Globus pallidus (tissue), 1 donor: ENCODE results near the gene NR2E3.
A peak's percentile ranks its signal among the peaks of the same experiment; 100 is the strongest.

Source experiments
- DNase-seq: peaks from one replicate; pipeline ENCODE4 v3.0.0-alpha.2; 2015; ENCODE audit warnings: low spot score

The NR2E3 gene

GRCh38 chr15:71791975-71792374, 18.4 kb upstream of the NR2E3 start:
- DNase-seq = no peak

- DNase-seq = no peak
Measured at GRCh38 chr15:71792521-71792920, 17.8 kb upstream of the NR2E3 start.

GRCh38 chr15:71798641-71799040, 11.7 kb upstream of the NR2E3 start:
- no peak for DNase-seq

DNA sequence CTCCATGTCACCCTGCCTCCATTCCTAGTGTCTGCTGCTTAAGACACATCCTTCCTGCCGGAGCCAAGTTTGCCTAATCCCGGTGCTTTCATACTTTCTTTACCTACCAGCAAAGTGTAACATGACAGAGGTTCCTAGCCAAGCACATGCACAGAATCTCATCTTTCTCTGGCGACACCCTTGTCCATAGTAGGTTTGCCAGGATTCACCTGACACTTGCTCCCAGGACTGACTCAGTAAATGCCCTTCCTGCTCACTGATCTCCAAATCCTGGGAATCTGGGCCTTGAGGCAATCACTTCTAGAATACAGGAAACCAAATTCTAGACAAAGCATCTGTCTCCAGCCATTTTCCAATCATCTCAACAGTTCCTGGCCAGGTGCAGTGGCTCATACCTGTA, 10.2 kb upstream of the NR2E3 start:
- DNase-seq = no peak

GRCh38 chr15:71800835-71801745, 9.3 kb upstream of the NR2E3 start:
- DNase-seq = peak; percentile 11

DNA sequence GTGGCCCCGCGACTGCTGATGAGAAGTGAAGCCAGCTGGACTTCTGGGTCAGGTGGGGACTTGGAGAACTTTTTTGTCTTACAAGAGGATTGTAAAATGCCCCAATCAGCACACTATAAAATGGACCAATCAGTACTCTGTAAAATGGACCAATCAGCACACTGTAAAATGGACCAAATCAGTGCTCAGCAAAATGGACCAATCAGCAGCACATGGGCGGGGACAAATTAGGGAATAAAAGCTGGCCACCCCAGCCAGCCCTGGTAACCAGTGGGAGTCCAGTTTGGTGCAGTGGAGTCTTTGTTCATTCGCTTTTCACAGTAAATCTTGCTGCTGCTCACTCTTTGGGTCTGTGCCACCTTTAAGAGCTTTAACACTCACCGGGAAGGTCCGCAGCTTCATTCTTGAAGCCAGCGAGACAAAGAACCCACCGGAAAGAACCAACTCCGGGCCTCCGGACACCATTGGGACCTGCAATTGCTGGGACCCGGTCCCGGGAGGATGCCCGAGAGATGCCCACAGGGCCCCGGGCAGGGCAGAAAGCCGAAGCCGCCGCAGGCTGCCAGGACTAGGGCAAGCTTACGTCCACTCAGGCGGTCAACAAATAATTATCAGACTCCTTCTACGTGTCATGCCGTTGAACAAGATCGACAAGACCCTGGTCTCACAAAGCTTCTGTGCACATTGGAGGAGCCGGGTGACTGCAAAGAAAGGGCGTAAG, 8.3 kb upstream of the NR2E3 start:
- no peak for DNase-seq

DNA sequence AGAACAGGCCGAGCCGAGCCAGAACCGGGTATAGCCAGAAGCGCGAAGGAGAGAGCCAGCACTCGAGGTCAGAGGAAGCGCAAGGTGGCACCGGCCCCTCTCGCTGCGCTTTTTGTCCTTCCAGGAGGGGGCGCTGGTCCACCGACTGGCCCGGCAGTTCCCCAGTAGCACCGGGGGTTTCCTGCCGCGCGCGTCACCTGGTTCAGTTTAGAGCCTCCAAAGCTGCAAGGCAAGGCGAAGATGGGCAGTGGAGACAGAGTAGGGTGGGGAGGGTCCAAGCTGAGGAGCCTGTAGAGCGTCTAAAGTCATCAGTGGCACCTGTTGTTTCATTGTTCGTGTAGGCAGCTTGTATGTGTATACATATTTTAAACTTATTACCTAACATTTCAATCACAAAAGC, 7.6 kb upstream of the NR2E3 start:
- DNase-seq = no peak

DNA sequence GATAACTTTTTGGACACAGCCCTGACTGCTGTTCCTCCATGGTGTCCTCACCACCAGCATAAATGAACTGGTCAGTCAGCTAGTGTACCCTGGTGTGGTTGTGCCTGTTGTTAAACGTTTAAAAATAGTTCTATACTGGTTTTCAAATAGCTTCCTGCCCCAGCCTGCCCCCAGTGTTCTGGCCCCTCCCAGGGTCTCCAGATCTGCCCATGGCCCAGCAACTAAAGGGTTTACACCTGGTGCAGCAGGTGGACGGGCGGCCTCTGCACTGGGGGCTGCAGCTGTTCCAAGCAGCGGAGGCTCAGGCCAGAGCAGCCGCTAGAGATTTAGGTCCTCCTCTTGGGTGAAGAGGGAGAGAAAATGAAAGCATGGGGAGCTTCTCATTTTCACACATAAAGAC, 6.1 kb upstream of the NR2E3 start:
- no peak for DNase-seq

DNA sequence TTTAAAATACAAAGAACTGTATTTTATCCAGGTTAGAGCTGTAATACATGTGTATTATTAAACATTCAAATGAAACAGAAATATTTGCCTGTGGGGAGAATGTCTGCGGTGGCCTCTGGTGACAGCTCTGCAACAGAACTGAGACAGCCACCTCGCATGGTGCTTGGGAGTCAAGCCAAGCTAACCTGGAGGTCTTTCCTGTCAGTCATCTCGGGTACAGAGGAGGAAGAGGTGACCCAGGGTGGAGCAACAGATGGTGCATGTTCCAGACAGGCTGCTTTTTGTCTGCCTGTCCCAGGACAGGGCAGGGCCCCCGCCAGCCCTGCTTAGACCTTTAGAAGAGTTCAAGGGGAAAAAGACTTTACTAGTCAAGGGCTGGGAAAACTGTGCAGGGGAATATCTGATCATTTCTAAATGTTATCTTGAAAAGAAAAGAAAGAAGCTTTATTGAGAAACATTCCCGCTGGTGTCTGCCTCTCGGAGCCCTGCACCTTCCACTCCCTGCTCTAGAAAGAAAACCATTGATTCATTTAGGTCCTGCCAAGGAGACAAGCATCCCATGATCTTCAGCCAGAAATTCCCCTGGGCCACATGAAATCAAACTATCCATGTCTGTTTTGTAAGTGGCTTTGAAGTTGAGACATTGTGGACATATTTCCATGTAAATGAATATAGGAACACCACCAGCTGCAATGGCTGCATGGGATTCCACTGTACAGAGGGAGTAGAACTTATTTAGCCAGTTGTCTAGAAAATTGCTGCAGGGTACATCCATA, 5.5 kb upstream of the NR2E3 start:
- DNase-seq = no peak

DNA sequence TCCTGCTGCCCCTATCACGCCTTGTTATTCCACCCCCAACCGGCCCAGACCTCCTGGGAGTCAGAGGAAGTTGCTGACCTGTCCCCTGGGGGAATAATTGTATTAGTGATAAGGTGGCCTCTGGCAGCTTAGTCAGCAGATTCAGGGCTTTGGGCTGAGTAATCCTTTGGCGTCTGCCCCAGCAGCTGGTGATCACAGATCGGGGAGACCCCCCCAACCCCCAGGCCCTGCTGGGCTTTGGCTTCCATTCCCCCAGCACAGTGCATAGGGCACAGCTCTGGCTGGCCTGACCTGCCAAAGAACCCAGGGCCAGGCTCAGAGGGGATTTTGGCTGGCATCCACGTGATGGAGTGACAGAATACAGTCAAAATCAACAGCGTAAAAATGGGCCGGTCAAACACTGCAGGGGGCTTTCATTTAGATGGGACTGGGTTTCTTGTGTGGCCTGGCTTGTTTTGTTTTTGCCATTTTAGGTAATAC, 3.9 kb upstream of the NR2E3 start:
- DNase-seq = no peak

DNA sequence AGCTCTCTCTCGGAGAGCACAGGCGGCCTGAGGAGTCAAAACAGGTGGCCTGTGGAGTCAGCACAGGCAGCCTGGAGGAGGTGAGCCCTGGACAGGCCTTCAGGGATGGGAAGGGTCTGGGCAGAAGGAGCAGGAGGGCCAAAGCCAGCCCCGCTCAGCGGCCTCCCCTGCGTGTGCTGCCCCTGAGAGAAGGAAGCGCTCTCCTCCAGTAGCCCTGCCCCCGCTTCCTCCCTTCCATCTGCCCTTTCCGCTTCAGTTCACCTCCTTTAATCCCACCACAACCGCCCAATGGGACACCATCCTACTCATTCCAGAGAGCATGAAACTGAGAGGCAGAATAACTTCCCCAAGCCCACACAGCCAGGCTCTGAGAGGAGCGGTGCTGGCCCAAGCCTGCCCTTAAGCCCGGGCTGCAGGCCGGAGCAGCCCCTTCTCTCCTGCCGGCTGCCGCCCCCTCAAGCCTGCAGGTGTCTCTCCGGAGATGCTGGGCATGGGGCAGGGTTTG, 3.2 kb upstream of the NR2E3 start:
- DNase-seq = no peak

- no peak for DNase-seq
Measured at GRCh38 chr15:71807691-71808091, 2.7 kb upstream of the NR2E3 start.

- DNase-seq = no peak
Measured at GRCh38 chr15:71808311-71809020, 1.9 kb upstream of the NR2E3 start.

GRCh38 chr15:71809346-71809745, 1.0 kb upstream of the NR2E3 start:
- DNase-seq = no peak

DNA sequence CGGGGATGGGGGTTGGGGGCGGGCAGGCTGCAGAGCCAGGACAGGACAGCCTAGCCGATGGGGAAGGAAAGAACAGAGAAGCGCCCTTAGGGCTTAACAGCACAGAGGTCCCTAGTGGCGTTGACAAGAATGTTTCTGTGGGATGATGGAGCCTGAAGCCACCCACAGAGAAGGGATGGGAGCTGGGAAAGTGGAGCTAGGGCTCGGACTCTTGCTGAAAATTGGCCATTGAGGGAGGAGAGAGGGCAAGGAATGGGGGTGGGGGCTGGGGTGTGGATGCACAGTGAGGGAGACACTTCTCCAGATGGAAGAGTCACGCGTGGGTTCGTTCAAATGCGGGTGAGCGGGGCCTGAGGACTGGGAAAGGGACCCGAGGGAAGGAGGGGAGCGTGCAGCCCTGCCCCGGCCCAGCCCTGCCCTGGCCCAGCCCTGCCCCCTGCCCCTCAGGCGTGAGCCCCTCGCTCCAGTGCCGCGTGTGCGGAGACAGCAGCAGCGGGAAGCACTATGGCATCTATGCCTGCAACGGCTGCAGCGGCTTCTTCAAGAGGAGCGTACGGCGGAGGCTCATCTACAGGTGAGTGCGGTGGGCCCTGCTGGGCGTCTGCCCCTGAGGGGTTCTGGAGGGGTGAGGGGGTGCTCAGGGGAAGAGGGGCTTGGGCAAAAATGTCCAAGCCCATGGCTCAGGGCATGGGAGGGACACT, 832 bp downstream of the NR2E3 start:
- no peak for DNase-seq

- DNase-seq = no peak
Measured at GRCh38 chr15:71811752-71812735, 1.7 kb downstream of the NR2E3 start.

DNA sequence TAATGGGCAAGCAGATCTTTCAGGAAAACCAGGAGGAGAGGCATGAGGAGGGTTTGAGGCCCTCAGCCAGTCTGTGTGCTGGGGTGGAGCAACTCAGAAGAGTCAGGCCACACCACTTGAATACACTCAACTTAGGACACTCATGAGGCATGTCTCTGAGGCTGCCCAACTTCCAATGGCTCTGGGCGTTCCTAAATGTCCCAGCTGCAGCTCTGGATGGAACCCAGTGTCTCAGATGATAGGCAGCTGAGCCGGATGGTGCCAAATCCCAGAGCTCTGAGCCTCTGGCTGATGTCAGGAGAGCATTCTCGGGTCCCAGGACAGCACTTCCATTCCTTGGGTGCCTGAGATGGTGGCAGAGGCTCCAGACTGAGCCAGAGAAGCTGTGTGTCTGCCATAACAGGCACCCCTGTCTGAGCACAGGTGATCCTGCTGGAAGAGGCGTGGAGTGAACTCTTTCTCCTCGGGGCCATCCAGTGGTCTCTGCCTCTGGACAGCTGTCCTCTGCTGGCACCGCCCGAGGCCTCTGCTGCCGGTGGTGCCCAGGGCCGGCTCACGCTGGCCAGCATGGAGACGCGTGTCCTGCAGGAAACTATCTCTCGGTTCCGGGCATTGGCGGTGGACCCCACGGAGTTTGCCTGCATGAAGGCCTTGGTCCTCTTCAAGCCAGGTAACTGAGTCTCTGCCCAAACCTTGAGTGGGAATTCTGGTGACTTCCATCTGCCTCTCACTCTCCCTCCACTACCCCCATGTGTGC, 2.8 kb downstream of the NR2E3 start:
- no peak for DNase-seq

GRCh38 chr15:71813723-71814470, 3.5 kb downstream of the NR2E3 start:
- no peak for DNase-seq
